ENCODE data around the gene SYNPR.
"Not testable (repeated sequence)": the region's sequence is repeated elsewhere in the genome, so short reads cannot be mapped to it uniquely, and the experiment has no call there.

SYNPR gene

DNA sequence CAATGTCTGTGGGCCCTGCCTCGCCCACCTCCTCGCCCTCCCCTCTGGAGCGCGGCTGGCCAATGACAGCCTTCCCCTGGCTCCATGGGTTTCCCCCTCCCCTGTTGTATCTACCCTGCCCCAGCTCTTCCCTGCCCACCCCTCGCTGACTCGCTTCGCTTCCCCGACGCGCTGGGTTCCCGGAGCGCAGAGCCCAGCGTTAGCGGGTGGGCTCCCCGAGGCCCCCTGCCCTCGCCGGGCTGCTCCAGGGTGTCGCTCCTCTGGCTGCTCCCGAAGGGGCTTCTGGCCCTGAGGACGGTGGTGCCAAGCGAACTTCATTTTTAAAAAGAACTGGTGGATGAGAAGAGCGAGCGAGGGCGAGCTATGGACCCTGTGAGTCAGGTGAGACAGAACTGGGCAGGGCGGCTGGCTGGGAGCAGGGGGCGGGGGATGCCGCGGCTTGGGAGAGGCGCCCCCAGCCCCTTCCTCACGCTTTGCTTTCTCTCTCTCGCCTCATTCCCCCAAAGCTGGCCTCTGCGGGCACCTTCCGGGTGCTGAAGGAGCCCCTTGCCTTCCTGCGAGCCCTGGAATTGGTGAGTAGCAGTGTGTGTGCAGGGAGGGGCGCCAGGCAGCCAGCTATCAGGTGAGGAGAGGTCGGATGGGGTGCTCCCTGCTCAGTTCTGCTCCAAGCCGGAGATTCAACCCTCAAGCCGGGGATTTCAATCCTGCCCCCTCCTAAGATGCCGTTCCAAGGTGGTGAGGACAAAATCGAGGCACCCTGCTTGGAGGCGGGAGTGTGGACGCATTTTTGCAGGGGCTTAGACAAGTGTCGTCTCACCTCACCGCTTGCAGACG, at the start of gene SYNPR:
SYNPR (plus strand) TSS at position 138 of the 834 bp plus-strand sequence.
- no peak for DNase-seq

- DNase-seq: no peak
Measured at GRCh38 chr3:63228677-63229076, 49.4 kb upstream of the SYNPR start.

DNA sequence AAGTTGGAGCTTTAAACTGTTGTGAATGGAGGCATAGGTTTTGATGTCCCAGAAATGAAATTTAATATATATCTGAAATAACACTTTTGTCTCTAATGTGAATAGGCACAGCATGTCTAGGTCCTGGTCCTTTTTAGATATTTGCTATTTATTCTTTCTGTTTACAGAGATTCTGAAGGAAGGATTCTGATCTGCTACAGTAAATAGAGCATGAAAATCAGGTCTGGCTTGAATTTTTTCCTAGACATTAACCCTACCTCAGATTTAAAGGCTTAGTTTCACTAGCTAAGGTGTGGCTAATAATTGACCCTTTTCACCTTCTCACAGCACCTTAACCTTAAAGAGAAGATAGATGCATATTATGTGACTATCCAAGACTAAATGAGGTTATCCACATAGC, 48.0 kb upstream of the SYNPR start:
- DNase-seq: no peak

- no peak for DNase-seq
Measured at GRCh38 chr3:63231643-63232042, 46.5 kb upstream of the SYNPR start.

DNA sequence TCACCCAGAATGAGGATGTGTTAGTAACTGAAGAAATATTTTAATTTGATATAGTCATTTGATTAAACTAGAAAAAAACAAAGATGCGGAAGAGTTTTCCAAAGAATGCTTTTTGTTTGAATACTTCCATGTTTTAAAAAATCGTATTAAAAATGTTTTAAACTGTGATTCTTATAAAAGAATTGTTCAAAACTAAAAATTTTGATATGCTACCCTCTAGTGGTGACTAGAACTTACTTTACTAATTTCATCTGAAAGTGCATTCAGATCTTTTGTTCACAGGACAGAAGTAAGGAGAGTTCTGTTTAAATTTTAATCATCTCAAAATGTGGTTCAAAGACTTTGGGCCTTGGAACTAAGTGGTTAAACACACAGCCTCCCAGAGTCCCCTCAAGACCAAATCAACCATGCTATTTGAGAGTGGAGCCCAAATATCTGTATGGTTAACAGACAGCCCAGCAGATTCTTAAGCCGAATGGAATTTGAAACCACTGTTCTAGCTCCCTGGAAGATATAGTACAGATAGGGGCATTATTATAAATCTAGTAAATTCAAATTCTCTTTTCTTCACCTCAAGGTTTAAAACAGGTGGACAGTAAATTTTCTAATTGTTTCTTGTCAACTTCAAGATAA, 45.2 kb upstream of the SYNPR start:
- no peak for DNase-seq

DNA sequence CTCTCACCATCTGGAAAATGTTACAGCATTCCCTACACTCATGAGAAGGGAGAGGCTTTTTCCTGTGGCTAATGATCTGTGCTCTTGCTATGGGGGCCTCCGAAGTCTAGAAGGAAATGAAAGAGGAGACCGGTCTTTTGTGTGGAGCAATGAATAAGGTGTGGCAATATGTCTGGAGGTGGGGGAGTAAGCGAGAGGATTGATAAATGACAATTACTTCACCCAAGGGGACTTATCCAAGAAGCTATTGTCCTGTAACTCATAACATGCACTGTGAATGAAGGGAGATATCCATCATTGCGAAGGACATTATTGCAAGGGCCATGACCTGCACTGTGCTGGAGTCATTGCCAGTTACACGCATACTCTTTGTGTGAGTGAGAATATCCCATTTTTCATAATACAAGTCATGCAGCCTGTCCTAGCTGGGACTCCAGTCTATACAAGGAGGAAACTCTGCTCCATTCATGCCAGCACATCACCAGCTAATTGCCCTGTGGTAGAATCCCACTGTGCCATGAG, 37.7 kb upstream of the SYNPR start:
- no peak for DNase-seq

GRCh38 chr3:63242124-63242523, 36.0 kb upstream of the SYNPR start:
- no peak for DNase-seq

DNA sequence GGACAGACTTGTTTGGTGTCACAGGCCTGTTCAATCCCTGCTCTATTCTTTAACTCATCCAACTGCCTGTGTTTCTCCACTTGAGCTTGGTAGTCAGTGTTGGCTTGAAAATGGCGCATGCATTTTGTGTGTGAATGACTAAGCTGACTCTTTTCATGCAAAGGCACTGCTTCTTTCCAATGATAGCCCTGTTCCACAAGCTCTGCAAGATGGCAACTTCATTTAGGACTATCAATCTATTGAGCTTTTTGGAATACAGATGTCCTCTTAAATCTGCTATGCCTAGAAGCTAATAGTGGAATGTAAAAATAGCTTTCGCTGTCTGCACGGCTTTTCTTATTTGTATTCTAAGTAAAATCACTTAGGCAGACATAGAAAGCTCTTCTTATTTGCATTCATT, 33.6 kb upstream of the SYNPR start:
- no peak for DNase-seq

GRCh38 chr3:63245726-63246241, 32.3 kb upstream of the SYNPR start:
- no peak for DNase-seq

- no peak for DNase-seq
Measured at GRCh38 chr3:63248015-63248414, 30.1 kb upstream of the SYNPR start.

- no peak for DNase-seq
Measured at GRCh38 chr3:63251499-63251898, 26.6 kb upstream of the SYNPR start.

DNA sequence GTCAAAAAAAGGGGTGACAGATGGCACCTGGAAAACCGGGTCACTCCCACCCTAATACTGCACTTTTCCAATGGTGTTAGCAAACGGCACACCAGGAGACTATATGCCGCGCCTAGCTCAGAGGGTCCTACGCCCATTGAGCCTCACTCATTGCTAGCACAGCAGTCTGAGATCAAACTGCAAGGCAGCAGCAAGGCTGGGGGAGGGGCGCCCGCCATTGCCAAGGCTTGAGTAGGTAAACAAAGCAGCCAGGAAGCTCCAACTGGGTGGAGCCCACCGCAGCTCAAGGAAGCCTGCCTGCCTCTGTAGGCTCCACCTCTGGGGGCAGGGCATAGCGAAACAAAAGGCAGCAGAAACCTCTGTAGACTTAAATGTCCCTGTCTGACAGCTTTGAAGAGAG, 22.3 kb upstream of the SYNPR start:
- not testable (repeated sequence) for DNase-seq

- no peak for DNase-seq
Measured at GRCh38 chr3:63264716-63265115, 13.4 kb upstream of the SYNPR start.

GRCh38 chr3:63274359-63274758, 3.7 kb upstream of the SYNPR start:
- DNase-seq: no peak

GRCh38 chr3:63279005-63279841, 1.1 kb downstream of the SYNPR start:
- DNase-seq: no peak

DNA sequence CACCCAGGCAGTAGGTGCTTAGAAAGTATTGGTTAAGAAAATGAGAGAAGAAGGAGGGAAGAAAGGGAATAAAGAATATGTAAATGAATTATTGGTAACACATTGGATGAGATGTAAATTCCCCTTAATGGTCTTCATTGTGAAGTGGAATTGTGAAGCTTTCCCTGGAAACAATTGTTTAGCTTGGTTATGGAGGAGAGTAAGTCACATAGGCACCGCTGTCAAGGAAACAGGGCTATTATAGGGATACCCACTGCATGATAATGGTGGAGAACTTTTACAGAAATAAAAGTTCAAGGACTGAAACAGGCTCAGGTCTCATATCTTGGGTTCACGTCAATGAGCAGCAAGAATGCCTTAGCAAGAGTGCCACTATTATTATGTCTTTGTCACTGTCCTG, 9.5 kb downstream of the SYNPR start:
- DNase-seq: no peak

DNA sequence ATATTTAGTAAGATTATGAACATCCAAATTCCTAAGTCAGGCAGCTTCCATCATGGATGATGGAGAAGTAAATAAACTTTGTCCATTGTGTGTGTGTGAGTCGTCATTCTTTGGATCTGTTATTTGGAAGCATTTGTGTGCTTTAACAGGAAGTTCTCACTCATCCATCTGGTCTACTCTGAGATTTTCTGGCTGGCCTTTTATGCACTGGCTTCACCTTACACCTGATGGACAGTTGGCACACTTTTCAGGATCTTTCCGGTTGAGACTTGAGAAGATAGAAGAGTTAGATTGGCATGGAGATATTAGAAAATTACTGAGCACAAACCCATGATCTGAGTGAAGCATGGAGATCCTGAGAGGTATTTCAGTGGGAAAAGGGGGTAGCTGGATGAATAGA, 12.6 kb downstream of the SYNPR start:
- no peak for DNase-seq

- no peak for DNase-seq
Measured at GRCh38 chr3:63294332-63294731, 16.2 kb downstream of the SYNPR start.

DNA sequence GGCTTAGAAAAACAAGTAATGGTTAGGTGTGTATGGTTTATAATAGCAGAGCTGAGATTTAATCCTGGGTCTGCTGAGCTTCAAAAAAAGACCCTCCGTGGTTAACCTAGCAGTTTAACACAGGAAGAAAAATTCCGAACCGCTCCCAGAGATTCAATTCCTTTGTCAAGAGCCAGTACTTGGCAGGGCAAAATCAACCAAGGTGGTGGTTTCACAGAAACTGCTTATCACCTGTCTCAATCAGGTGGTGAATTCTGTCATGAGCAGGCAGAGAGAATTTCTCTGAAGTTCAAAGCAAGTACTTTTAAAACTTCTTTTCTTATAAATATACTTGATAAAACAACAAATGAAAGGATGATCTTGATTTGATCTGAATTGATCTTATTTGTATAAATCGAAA, 17.2 kb downstream of the SYNPR start:
- DNase-seq: no peak

GRCh38 chr3:63295806-63296205, 17.7 kb downstream of the SYNPR start:
- DNase-seq: no peak

DNA sequence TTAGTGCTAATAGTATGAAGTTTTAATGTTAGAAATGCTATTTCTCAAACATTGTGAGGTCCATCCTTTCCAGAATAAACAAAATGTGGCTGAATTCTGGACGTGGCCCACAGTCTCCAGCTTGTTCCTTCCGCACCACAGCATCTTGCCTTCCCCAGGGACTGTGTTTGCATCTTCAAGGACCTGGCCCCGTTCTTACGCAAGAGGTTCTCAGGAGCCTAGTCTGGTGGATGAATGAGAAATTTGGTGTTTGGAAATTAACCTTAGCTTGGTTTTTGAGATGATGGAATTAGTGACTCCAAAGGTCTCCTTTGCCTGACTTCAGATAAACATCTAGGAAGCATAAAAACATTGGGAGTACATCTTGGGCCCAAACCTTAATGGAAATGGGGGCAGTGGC, 18.1 kb downstream of the SYNPR start:
- DNase-seq: no peak

DNA sequence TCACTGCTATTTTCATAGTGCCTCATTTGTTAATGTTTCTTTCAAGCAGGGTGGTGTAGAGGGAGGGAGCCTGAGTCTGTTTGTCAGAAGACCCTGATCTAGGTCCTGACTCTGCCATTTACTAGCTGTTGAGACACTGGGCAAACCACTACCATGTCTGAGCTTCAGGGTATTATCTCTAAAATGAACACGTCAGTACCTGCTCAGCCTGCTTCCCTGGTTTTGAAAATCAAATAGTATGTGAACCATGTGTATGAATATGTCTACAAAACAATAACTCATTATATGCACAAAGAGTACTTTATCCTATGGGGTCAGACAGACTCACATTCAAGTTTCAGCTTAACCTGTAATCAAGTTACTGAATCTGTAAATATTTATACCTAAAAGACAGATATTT, 25.1 kb downstream of the SYNPR start:
- no peak for DNase-seq

DNA sequence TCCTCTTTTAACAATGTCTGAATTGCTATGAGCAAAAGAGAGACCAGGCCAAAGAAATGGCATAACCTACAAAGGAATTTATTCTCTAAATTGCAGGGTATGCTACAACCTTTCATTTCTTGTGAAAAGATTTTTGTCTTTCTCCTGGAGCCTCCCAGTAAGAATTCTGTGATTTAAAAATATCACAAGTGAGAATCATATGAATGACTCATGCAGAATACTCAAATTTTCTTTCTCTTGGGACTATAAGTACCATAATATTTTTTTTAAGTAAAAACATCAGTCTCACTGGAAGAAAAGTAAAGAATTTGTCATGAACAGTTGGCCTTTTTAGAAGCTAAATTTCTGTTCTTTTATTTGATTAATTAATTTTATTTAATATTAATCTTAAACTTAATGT, 26.3 kb downstream of the SYNPR start:
- no peak for DNase-seq

Data from CD4-positive, alpha-beta T cell treated with Interleukin-6 for 4 hours (primary cell).